ENCODE measurements around the gene SFXN3. TPM values are rescaled to one million over a fixed set of nuclear protein-coding genes. Genes with fewer than 3 reads are reported as not detected.

Gene SFXN3
- total RNA-seq, 1 donor from 2014 or later, result 72.4 TPM

GRCh38 chr10:101066146-101066895 lies 35.3 kb downstream of the SFXN3 start:
- Histone ChIP-seq H3K36me3 (no peaks in the 10 kb centered on the region), H3K27ac (peak overlapping the region; percentile 74 to 82), H3K4me1 (peaks cover 15 to 43% of the 10 kb centered on the region in 2 donors), H3K4me3 (peak overlapping the region; percentile 61 to 64), H3K9me3 (no peaks in the 10 kb centered on the region), H3K27me3 (no peaks in the 10 kb centered on the region)
- intact Hi-C loops (cut with DNase I), result loop anchor here (1.0 to 10.0 kb wide), 4 partner anchors 14 to 988 kb away; partner anchors contain the start of gene ARMH3
- peak; percentile 37 to 90 for DNase-seq (ENCODE audit: low spot score in 2 of 2)
- TF ChIP-seq CTCF (IDR thresholded peaks at IDR 0.05), result peak in 2 of 3 experiments; percentile 41 to 52

GRCh38 chr10:101066896-101067355 lies 35.9 kb downstream of the SFXN3 start:
- no peak for TF ChIP-seq CTCF (IDR thresholded peaks at IDR 0.05)
- Histone ChIP-seq H3K9me3 (no peaks in the 10 kb centered on the region), H3K4me1 (peaks cover 15 to 37% of the 10 kb centered on the region in 2 donors), H3K27ac (peak overlapping the region; percentile 74 to 82), H3K36me3 (no peaks in the 10 kb centered on the region), H3K4me3 (peak overlapping the region; percentile 61 to 64), H3K27me3 (no peaks in the 10 kb centered on the region)
- intact Hi-C loops (cut with DNase I), result loop anchor here (1.0 to 10.0 kb wide), 6 partner anchors 14 to 988 kb away; partner anchors contain the start of gene ARMH3
- DNase-seq (ENCODE audit: low spot score in 2 of 2), result no peak

- Histone ChIP-seq H3K27ac (peak overlapping the region; percentile 74 to 82), H3K9me3 (no peaks in the 10 kb centered on the region), H3K36me3 (no peaks in the 10 kb centered on the region), H3K27me3 (no peaks in the 10 kb centered on the region), H3K4me3 (peak overlapping the region; percentile 61 to 64), H3K4me1 (peaks cover 12 to 31% of the 10 kb centered on the region in 2 donors)
- intact Hi-C loops (cut with DNase I), result loop anchor here (1.0 to 10.0 kb wide), 6 partner anchors 7 to 987 kb away; partner anchors contain the start of gene ARMH3
- peak in 1 of 2 donors; percentile 89 for DNase-seq (ENCODE audit: low spot score in 2 of 2)
- TF ChIP-seq CTCF (IDR thresholded peaks at IDR 0.05), result peak; percentile 85 to 91 (median 89)
These were observed 36.5 kb downstream of the SFXN3 start for GRCh38 chr10:101067356-101068083.

GRCh38 chr10:101069441-101069840 lies 38.4 kb downstream of the SFXN3 start:
- Histone ChIP-seq H3K9me3 (no peaks in the 10 kb centered on the region), H3K4me3 (no peak overlapping the region), H3K36me3 (no peaks in the 10 kb centered on the region), H3K4me1 (peaks cover 12 to 17% of the 10 kb centered on the region in 2 donors), H3K27ac (no peak overlapping the region), H3K27me3 (no peaks in the 10 kb centered on the region)
- DNase-seq (ENCODE audit: low spot score in 2 of 2), result no peak
- TF ChIP-seq CTCF (IDR thresholded peaks at IDR 0.05), result no peak
- intact Hi-C loops (cut with DNase I), result loop anchor here (10.0 kb wide), 1 partner anchor 985 kb away; the partner anchor contains the start of gene ARMH3

GRCh38 chr10:101070098-101070497 lies 39.1 kb downstream of the SFXN3 start:
- H3K27me3 ChIP-seq, result no peaks in the 10 kb centered on the region
- H3K4me1 ChIP-seq, result peaks cover 12 to 17% of the 10 kb centered on the region in 2 donors
- no peaks in the 10 kb centered on the region for H3K36me3 ChIP-seq
- DNase-seq (ENCODE audit: low spot score in 2 of 2), result no peak
- no peak for TF ChIP-seq CTCF (IDR thresholded peaks at IDR 0.05)
- no peak overlapping the region for H3K27ac ChIP-seq
- H3K9me3 ChIP-seq, result no peaks in the 10 kb centered on the region
- H3K4me3 ChIP-seq, result no peak overlapping the region
- intact Hi-C loops (cut with DNase I), result no loop called here
